EL (cell line): Measurements from ENCODE around the gene PPP2R2B.

ENCODE experiments used
- DNase-seq: peaks from one replicate; pipeline ENCODE4 v3.0.0-alpha.2; 2016

PPP2R2B gene

DNA sequence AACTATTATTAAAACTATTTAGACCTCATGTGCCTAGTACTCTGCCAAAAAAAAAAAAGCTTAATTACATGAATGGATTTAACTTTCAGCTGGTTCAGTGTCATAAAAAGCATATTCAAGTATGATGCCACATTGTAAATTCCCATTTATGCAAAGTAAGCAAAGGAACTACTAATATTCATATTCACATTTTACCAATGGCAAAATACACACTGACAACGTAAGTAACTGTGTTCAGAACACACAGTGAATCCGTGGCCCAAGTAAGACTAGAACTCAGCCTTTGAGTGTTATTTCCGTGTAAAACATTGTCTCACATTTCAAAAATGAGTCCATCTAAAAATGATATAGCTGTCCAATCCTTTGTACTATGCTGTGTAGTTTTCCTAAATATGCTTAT, 56.8 kb downstream of the PPP2R2B start:
- DNase-seq = no peak

GRCh38 chr5:146820987-146821386, 57.6 kb downstream of the PPP2R2B start:
- DNase-seq = no peak

- DNase-seq = no peak
Measured at GRCh38 chr5:146818822-146819221, 59.7 kb downstream of the PPP2R2B start.

DNA sequence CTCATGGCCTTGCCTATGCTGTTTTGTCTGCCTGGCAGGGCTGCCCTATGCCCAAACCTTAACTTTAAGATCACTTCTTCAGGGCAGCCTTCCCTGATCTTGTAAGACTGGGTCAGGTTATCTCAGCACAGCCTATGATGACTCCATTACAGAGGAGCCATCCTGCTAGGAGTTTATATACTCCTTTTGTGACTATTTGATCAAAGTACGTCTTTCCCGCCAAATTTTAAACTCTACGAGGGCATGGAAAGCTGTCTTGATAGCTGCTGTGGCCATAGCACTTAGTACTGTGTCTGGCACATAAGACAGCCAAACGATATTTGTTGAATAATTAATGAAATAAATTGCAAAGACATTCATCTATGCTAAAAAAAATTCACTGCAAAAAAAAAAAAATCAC, 60.6 kb downstream of the PPP2R2B start:
- no peak for DNase-seq

- no peak for DNase-seq
Measured at GRCh38 chr5:146816775-146817387, 61.7 kb downstream of the PPP2R2B start.

GRCh38 chr5:146815411-146815810, 63.1 kb downstream of the PPP2R2B start:
- DNase-seq = no peak

- DNase-seq = no peak
Measured at GRCh38 chr5:146813346-146814157, 65.0 kb downstream of the PPP2R2B start.

DNA sequence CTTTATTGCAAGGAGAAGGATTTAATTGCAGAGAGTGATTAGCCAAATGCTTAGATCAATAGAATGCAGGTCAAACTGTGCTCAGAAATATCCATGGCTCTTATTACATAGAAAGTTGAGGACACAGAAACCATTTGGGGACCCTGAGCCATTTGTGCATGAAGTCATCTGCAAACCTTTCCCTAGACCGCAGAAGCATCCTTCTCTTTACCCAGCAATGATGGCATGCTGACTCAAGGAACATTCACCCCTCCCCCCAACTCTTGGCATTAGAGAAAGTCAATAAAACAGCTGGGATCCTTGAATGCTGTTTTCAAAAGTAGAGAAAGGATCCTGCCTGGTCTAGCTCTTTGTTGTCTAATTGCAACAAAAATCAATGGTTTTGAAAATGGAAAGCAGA, 73.5 kb downstream of the PPP2R2B start:
- peak; percentile 33 for DNase-seq

DNA sequence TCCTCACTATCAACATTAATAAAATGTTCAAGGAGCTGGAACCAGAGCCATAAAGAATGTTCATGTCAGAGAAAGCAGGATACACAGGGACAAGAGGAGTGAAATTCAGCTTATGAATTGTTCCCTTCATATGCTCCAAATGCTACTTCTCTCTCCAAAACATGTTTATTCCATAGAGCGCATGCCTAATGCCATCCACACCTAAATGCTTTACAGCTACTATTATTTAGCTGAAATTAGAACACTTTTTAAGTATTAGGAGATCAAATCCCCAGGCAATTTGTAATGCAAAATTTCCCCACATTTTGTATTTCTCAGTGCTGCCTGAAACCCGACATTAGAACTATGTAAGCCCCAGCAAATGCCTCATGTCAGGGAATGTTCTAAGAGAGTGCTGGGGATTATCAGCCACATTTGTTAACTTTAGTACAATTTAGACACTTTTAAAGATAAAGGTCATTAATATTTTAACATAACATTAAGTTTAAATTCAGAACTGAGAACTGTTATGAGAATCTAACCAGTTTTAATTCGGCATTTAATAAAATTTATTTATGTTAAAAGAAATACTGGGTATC, 75.5 kb downstream of the PPP2R2B start:
- DNase-seq = no peak

DNA sequence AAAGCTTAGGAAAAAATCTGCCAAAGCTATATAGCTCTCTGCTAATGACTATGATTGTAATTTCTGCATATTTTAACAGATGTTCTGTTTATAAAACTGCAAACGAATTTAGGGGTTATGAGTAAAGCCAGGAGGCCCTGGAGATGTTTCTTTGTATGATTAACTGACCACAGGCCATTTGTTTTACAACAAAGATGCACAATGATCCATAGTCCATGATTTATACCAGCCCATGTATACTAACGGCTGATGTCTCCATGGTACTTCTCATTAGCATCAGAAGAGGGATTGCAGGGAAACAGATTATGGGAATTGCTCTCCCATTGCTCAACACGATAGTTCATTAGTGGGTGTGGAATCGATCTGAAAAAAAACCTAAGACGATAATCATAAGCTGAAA, 78.9 kb downstream of the PPP2R2B start:
- no peak for DNase-seq

DNA sequence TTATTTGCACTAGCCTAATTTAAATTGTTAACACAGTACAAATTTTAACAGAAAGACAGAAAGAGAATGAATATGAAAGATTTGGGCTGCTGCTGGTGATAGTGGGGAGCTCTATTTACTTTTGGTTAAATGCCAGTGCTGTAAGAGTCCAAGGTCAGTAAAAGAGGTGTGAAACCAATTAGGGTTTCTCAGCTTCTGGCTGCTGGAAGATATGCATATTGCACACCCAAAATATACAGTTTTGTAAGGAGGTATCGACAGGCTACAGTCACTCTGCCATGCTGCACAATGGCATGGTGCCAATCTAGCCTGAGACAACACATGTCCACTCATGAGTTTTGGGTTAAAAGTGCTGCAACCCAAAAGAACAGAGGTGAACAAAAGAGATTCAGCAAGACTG, 79.3 kb downstream of the PPP2R2B start:
- no peak for DNase-seq

DNA sequence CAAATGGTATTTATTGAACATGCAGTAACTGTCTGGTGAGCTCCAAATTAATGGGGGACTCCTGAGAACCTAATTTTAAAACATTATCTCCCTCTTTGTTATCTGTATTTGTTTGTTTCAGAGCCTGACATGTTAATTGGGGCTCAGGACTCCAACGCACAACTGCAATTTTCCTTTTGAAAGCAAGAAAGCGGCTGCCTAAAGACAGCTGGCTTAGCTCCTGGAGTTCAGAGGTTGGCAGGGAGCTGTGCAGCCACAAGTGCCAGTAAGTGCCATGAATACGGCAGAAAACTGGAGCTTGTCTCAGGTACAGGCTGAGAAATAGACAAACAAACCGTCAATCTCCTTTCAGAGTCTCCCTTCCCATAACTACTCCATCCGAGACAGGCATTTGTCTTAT, 80.9 kb downstream of the PPP2R2B start:
- DNase-seq = no peak

GRCh38 chr5:146796911-146797310, 81.6 kb downstream of the PPP2R2B start:
- no peak for DNase-seq

DNA sequence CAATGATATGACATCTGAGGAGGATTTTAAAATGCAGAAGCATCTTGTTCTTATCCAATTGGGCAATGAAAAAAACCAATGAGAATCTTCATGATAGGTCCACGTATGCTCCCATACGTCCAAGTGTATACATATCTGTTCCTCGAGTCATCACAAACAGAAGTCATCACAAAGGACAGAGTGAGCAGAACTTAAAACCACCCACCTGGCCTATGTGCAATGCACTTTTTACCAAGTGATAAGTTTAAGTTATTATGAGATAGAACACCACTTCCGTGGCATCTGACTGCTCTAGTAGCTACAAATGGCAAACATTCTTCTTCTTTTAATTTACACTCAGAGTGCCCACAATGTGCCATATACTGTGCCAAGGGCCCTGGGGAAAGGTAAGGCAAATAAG, 82.4 kb downstream of the PPP2R2B start:
- no peak for DNase-seq

DNA sequence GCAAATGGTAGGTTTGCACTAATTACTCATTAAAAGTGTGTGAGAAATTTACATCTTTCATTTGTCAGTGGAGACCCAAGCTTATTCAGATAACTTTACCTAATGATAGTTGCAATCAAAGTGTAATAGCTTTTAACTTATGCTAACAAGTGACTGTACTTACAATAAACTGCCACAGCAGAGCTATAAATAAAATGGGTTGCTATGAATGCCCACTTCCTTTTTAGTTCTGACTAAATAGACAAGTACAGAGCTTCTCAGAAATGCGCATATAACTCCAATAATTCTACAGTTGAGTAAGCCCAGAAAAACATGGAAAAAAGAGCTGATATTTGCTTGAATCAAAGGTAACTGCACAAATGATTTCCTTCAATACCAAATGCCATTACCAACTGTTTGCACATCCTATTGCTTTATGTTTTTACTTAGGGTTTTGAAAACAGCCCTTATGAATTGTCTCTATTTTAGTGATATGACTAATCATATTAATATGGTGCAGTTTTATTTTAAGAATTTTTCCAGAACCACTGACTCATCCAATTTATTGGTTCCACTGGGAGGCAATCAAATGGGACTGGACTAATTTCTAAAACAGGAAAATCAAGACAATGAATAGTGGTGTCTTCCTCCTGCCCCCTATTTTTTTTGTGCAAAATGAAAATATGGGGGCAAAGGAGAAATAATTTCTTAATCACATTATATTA, 84.1 kb downstream of the PPP2R2B start:
- DNase-seq = peak; percentile 11

GRCh38 chr5:146793709-146794108, 84.8 kb downstream of the PPP2R2B start:
- no peak for DNase-seq

DNA sequence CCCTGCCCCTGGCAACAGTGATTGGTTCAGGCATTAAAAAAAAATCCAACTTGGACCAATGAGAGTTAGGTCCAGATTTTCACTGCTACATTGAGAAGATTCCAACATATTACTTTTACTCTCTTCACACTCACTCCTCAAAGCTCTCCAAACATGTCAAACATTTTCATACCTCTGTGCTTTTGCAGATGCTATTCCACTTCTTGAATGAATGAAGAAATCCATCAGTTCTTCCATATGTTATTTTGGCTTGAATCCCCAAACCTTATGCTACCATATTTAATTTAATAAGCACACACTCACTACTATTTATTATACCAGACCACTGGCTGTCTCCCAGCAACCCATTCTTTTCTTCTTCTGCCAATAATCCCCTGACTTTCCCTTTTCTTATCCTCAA, 87.1 kb downstream of the PPP2R2B start:
- DNase-seq = no peak

GRCh38 chr5:146789712-146790653, 88.6 kb downstream of the PPP2R2B start:
- DNase-seq = no peak

GRCh38 chr5:146788898-146789297, 89.7 kb downstream of the PPP2R2B start:
- no peak for DNase-seq

DNA sequence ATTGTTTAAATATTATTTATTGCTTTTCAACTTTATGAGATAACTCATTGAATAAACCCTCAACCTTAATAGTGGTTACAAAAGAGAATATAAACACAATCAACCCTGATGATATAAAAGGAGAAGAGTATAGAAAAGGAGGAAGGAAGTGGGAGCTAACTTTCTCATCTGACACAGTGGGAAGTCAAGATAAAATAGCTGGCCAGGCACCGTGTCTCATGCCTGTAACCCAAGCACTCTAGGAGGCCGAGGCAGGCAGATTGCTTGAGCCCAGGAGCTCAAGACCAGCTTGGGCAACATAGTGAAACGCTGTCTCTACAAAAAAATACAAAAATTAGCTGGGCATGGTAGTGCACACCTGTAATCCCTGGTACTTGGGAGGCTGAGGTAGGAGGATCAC, 93.5 kb downstream of the PPP2R2B start:
- no peak for DNase-seq

DNA sequence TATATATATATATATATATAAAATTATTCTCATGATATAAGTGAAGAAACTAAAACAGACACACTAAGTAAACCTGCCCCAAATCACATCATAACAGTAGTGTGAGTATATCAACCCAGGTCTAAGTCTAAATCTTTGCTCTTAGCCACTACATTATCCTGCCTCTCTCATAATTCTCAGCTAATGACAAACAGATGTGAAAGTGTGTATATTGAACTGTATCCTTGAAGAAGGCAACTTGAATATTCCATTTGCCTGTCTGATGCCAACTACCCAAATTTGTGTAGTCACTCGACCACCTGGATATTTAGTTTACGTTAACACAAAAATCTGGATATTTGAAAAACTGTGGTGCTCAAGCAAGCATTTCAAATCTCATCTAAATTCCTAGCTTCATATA, 97.4 kb downstream of the PPP2R2B start:
- DNase-seq = no peak

DNA sequence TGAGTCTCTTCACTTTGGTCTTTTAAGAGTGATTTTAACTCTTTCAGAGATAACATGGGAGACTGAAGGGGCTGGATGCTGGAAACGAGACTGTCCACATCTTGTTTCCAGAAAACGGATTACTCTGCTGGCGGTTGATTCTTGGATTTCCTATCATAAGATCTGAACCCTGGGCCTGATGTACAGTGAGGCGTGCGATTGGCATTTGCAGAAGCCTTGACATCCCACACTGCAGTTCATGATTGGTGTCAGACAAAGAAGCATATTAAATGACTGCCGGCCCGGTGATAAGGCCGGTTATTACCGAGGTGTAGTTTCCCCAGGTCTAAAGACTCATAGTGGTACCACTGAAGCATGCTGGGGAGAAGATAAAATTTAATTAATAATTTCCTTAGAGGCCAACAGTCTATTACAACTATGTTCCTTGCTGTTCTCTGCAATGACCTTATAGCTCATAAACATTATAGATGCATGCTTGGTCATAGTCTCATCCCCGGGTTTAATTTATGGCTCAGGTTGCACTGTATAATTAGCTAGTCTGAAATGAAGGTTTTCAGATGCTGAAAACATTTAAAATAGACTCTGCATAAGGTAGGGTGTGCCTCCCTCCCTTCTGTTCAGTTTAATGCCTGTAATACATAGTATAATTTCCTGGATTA, 99.2 kb downstream of the PPP2R2B start:
- DNase-seq = no peak
